ENCODE data around the gene GTPBP4.

Gene GTPBP4

DNA sequence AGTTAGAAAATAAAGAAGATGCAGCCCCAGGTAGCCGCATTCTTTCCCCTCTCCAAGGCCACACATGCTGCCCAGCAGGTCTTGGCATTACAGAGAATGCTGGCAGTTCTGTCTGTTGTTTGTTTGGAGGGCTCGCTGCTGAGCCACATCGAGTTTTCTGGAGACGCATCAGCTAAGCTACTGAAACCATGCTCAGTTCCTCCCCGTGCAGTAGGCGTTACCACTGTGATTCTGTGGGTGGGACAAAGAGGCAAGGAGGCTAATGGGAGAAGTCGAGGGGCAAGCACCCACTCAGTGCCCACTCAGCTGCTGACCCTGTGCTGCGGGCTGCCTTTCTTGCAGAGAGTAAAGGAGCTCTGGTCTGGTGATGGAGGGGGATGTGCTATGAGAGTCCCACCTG is 15.5 kb upstream of the GTPBP4 start:
- H3K4me3 ChIP-seq (ENCODE audit: low read depth, low read length) = no peak overlapping the region
- DNase-seq (ENCODE audit: low read depth) = no peak
- TF ChIP-seq, protein P1, sequence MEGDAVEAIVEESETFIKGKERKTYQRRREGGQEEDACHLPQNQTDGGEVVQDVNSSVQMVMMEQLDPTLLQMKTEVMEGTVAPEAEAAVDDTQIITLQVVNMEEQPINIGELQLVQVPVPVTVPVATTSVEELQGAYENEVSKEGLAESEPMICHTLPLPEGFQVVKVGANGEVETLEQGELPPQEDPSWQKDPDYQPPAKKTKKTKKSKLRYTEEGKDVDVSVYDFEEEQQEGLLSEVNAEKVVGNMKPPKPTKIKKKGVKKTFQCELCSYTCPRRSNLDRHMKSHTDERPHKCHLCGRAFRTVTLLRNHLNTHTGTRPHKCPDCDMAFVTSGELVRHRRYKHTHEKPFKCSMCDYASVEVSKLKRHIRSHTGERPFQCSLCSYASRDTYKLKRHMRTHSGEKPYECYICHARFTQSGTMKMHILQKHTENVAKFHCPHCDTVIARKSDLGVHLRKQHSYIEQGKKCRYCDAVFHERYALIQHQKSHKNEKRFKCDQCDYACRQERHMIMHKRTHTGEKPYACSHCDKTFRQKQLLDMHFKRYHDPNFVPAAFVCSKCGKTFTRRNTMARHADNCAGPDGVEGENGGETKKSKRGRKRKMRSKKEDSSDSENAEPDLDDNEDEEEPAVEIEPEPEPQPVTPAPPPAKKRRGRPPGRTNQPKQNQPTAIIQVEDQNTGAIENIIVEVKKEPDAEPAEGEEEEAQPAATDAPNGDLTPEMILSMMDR (IDR thresholded peaks at IDR 0.05; ENCODE audit: low read depth, low read length, missing control alignments) = no peak

DNA sequence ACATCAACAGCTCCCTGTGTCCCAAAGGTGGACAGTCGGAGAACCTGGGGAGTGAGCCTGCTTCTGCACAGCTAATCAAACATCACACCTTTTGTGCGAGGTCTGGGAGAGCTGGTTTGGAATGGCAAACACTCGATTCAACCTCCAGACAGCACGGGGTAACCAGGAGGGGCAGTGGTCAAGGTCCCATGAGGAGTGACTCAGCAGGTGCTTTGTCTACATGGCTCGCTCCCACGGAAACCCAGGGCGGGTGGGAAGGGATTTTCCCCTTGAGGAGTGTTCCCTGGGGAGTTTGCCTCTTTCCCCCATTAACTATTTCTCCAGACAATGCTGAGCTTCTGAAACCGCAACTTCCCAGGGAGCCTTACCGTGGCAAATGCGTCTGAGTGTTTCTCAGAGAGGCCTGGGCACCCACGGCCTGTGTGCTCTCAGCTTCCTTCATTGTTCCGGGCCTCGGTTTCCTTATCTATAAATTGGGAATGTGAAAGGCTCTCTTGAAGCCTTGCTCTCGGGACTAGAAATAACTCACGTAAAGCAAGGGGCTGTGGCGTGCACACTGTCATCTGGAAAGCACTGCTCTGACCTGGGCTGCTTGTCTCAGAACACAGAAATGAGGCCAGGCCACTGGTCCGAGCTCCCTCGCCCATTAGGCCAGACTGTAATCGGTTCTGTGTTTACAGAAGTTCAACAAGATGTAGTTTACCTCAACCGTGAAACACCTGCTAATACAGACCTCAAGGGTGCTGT is 14.0 kb upstream of the GTPBP4 start:
- TF ChIP-seq, protein P1 (IDR thresholded peaks at IDR 0.05; ENCODE audit: low read depth, low read length, missing control alignments) = no peak
- DNase-seq (ENCODE audit: low read depth) = no peak
- H3K4me3 ChIP-seq (ENCODE audit: low read depth, low read length) = no peak overlapping the region

DNA sequence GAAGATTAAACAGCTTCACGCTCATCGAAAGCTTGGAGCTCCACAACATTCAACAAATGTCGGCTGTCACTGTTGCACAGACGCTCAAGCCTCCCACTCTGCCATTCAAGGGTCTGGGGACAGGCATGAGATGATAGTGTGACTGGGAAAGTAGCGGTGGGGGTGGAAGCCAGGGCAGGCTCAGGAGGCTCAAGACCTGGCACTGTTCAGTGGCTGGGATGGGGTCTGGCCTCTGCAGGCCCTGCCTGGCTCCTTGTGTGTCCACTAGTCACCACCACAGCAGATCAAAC is 13.5 kb upstream of the GTPBP4 start:
- TF ChIP-seq, protein P1 (IDR thresholded peaks at IDR 0.05; ENCODE audit: low read depth, low read length, missing control alignments) = no peak
- no peak overlapping the region for H3K4me3 ChIP-seq (ENCODE audit: low read depth, low read length)
- DNase-seq (ENCODE audit: low read depth) = no peak

DNA sequence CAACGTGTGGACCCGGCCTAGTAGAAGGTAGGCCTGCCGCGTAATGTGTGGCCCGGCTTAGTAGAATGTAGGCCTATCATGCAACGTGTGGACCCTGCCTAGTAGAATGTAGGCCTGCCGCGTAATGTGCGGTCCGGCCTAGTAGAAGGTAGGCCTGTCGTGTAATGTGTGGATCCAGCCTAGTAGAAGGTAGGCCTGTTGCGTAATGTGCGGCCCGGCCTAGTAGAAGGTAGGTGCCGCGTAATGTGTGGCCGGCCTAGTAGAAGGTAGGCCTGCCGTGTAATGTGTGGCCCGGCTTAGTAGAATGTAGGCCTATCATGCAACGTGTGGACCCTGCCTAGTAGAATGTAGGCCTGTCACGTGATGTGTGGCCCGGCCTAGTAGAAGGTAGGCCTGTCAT is 11.9 kb upstream of the GTPBP4 start:
- no peak overlapping the region for H3K4me3 ChIP-seq (ENCODE audit: low read depth, low read length)
- TF ChIP-seq, protein P1 (IDR thresholded peaks at IDR 0.05; ENCODE audit: low read depth, low read length, missing control alignments) = no peak
- no peak for DNase-seq (ENCODE audit: low read depth)

DNA sequence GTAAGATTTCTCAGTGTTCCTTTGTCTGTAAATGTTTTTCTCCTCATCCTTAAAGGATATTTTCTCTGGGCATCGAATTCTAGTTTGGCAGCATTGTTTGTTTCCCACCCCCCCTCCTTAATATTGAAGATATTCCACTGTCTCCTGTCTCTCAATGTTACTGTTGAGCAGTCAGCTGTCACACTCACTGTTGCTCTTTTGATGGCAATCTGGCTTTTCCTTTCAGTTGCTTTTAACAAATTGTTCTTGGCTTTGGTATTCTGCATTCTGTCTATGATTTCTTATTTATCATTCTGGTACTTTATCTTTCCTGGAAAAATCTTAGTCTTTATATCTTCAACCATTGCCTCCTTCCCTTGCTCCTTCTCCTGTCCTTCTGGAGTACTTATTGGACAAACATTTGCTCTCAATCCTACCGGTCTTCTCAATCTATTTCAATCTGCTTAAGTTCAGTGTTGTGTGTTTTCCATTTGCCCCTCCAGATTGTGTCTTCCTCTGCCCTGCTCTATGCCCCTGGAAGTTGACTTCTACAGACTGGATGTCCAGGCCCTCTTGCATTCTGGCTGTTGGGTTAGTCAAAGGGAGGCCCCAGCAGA is 9.3 kb upstream of the GTPBP4 start:
- no peak overlapping the region for H3K4me3 ChIP-seq (ENCODE audit: low read depth, low read length)
- TF ChIP-seq, protein P1 (IDR thresholded peaks at IDR 0.05; ENCODE audit: low read depth, low read length, missing control alignments) = no peak
- DNase-seq (ENCODE audit: low read depth) = no peak

DNA sequence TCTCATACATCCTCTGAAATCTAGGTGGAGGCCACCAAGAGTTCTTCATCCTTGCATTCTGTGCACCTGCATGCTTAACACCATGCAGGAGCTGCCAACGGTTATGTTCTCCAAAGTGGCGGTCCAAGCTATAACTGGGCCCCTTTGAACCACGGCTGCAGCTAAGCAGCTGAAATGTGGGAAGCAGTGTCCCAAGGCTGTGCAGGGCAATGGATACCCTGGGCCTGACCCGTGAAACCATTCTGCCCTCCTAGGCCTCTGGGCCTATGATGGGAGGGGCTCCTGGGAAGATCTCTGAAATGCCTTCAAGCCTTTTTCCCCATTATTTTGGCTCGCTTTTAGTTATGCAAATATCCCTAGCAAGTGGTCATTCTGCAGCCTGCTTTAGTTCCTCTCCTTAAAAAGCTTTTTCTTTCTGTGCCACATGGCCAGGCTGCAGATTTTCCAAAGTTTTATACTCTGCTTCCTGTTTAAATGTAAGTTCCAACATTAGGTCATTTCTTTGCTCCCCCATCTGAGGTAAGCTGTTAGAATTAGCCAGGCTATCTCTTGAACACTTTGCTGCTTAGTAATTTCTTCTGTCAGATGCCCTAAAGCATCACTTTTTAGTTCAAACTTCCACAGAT is 7.7 kb upstream of the GTPBP4 start:
- TF ChIP-seq, protein P1 (IDR thresholded peaks at IDR 0.05; ENCODE audit: low read depth, low read length, missing control alignments) = no peak
- no peak overlapping the region for H3K4me3 ChIP-seq (ENCODE audit: low read depth, low read length)
- no peak for DNase-seq (ENCODE audit: low read depth)

Measured in GM12864 (cell line).